Ascending aorta (tissue), 2 donors: Measurements from ENCODE around the gene BRF1. TPM values are rescaled to one million over a fixed set of nuclear protein-coding genes. Genes with fewer than 3 reads are reported as not detected.

Experiments used
- DNase-seq, 2 donors: peaks; one replicate each; pipeline ENCODE4 v3.0.0-alpha.2; 2019; ENCODE audit warnings: low spot score in 2 of 2
- H3K27ac ChIP-seq, 2 donors: fragments of 200-600 bp; sonication (generic); one replicate each; pipeline ENCODE4 v1.5.1; 2016 to 2017; ENCODE audit warnings: mild to moderate bottlenecking in 1 of 2
- H3K27me3 ChIP-seq: fragments of 200-600 bp; sonication (generic); one replicate; pipeline ENCODE4 v1.5.1; 2017
- H3K36me3 ChIP-seq, 2 donors: fragments of 200-600 bp; sonication (generic); one replicate each; pipeline ENCODE4 v1.5.1; 2016
- H3K4me1 ChIP-seq, 2 donors: fragments of 200-600 bp; sonication (generic); one replicate each; pipeline ENCODE4 v1.5.1; 2016 to 2017; ENCODE audit warnings: mild to moderate bottlenecking in 1 of 2
- H3K4me3 ChIP-seq, 2 donors: fragments of 200-600 bp; sonication (generic); one replicate each; pipeline ENCODE4 v1.5.1; 2016 to 2017; ENCODE audit warnings: mild to moderate bottlenecking in 1 of 2
- H3K9me3 ChIP-seq, 2 donors: fragments of 200-600 bp; sonication (generic); one replicate each; pipeline ENCODE4 v1.5.1; 2016
- CTCF ChIP-seq, 3 experiments: fragments of 200-600 bp in 2 of 3; fragments of 450-650 bp in 1 of 3; sonication (generic) in 2 of 3; IDR thresholded peaks; one replicate each; pipeline ENCODE4 v1.5.1; 2016 to 2019; ENCODE audit warnings: antibody characterized with exemption in 3 of 3, mild to moderate bottlenecking in 1 of 3, moderate library complexity in 1 of 3
- intact Hi-C: fragments of 100-400 bp; cut with DNase I; formaldehyde crosslinking; loops from one replicate; pipeline ENCODE4 v1.15.1; 2023
- total RNA-seq: library from RNA; depleted of rRNA; stranded (reverse); fragments of >200 nt; gene quantifications from one replicate; pipeline ENCODE4 v1.1.0, GENCODE V29; 2016

BRF1 gene
- total RNA-seq, 1 donor from 2014 or later = 60.9 TPM

- H3K9me3 ChIP-seq = no peaks in the 10 kb centered on the region
- no peaks in the 10 kb centered on the region for H3K27me3 ChIP-seq
- peaks cover 0 to 15% of the 10 kb centered on the region in 2 donors for H3K4me1 ChIP-seq
- H3K36me3 ChIP-seq = no peaks in the 10 kb centered on the region
- intact Hi-C loops = no loop called here
- no peak overlapping the region for H3K27ac ChIP-seq
- DNase-seq = no peak
- H3K4me3 ChIP-seq = no peak overlapping the region
- no peak for TF ChIP-seq CTCF (IDR thresholded peaks at IDR 0.05)
Measured at GRCh38 chr14:105326568-105326867, 25.7 kb upstream of the BRF1 start.

- no peak overlapping the region for H3K27ac ChIP-seq
- no peak for DNase-seq
- TF ChIP-seq CTCF (IDR thresholded peaks at IDR 0.05) = no peak
- H3K9me3 ChIP-seq = no peaks in the 10 kb centered on the region
- H3K36me3 ChIP-seq = no peaks in the 10 kb centered on the region
- peaks cover 0 to 15% of the 10 kb centered on the region in 2 donors for H3K4me1 ChIP-seq
- H3K27me3 ChIP-seq = no peaks in the 10 kb centered on the region
- intact Hi-C loops = no loop called here
- H3K4me3 ChIP-seq = no peak overlapping the region
Measured at GRCh38 chr14:105325716-105326567, 25.1 kb upstream of the BRF1 start.

- no peaks in the 10 kb centered on the region for H3K9me3 ChIP-seq
- peaks cover 0 to 9% of the 10 kb centered on the region in 2 donors for H3K4me1 ChIP-seq
- TF ChIP-seq CTCF (IDR thresholded peaks at IDR 0.05) = no peak
- H3K27ac ChIP-seq = no peak overlapping the region
- intact Hi-C loops = no loop called here
- H3K4me3 ChIP-seq = no peak overlapping the region
- H3K36me3 ChIP-seq = no peaks in the 10 kb centered on the region
- DNase-seq = no peak
- H3K27me3 ChIP-seq = no peaks in the 10 kb centered on the region
Measured at GRCh38 chr14:105325303-105325702, 24.5 kb upstream of the BRF1 start.

GRCh38 chr14:105324871-105325270 lies 24.1 kb upstream of the BRF1 start:
- DNase-seq = no peak
- Histone ChIP-seq H3K4me3 (no peak overlapping the region), H3K4me1 (peaks cover 0 to 9% of the 10 kb centered on the region in 2 donors), H3K27me3 (no peaks in the 10 kb centered on the region), H3K36me3 (no peaks in the 10 kb centered on the region), H3K9me3 (no peaks in the 10 kb centered on the region), H3K27ac (no peak overlapping the region)
- no peak for TF ChIP-seq CTCF (IDR thresholded peaks at IDR 0.05)
- intact Hi-C loops = no loop called here

- H3K27ac ChIP-seq = no peak overlapping the region
- TF ChIP-seq CTCF (IDR thresholded peaks at IDR 0.05) = no peak
- no peaks in the 10 kb centered on the region for H3K9me3 ChIP-seq
- peak overlapping the region in 1 of 2 donors; percentile 5 for H3K4me3 ChIP-seq
- H3K27me3 ChIP-seq = no peaks in the 10 kb centered on the region
- intact Hi-C loops = no loop called here
- no peak for DNase-seq
- H3K36me3 ChIP-seq = no peaks in the 10 kb centered on the region
- H3K4me1 ChIP-seq = peaks cover 0 to 9% of the 10 kb centered on the region in 2 donors
Measured at GRCh38 chr14:105324080-105324778, 23.4 kb upstream of the BRF1 start.
